Measurements from ENCODE around the gene GLI3. TPM values are rescaled to one million over a fixed set of nuclear protein-coding genes. Genes with fewer than 3 reads are reported as not detected.

Gene GLI3
- total and polyA plus RNA-seq, 2 donors (not counting 1 experiment from before 2014, with no cell fraction given): 6.4 to 6.5 TPM

- no peaks in the 10 kb centered on the region for H3K27me3 ChIP-seq (ENCODE audit: control insufficient read depth, insufficient read depth, low read length)
- no peaks in the 10 kb centered on the region for H3K9me3 ChIP-seq (ENCODE audit: control insufficient read depth, insufficient read depth, low read depth, low read length)
- no peaks in the 10 kb centered on the region for H4K20me1 ChIP-seq (ENCODE audit: control insufficient read depth, extremely low read depth, insufficient read depth, low read length)
- no peak overlapping the region for H3K9ac ChIP-seq (ENCODE audit: insufficient read depth, low read length)
- H3K27ac ChIP-seq (ENCODE audit: insufficient read depth, low read length): no peak overlapping the region
- H3K36me3 ChIP-seq (ENCODE audit: control insufficient read depth, insufficient read depth, low read length): no peaks in the 10 kb centered on the region
- peaks cover 6% of the 10 kb centered on the region for H3K4me1 ChIP-seq (ENCODE audit: control insufficient read depth, extremely low read depth, insufficient read depth, low read length)
- TF ChIP-seq CTCF (conservative IDR thresholded peaks at IDR 0.05 in 1 of 2, IDR thresholded peaks at IDR 0.05 in 1 of 2; ENCODE audit: low read depth in 1 of 2, low read length in 2 of 2) (no peak), EZH2 (IDR thresholded peaks at IDR 0.05; ENCODE audit: low read length, missing control alignments) (no peak)
- H3K79me2 ChIP-seq (ENCODE audit: control insufficient read depth, insufficient read depth, low read length): no peaks in the 10 kb centered on the region
- H3K4me3 ChIP-seq (replicated peaks in 1 of 4; ENCODE audit: control extremely low read depth in 1 of 4, insufficient read depth in 1 of 4, low read depth in 3 of 4, low read length in 4 of 4): no peak overlapping the region
- H3K4me2 ChIP-seq (ENCODE audit: extremely low read depth, insufficient read depth, low read length): no peak overlapping the region
- no peak overlapping the region for H2AFZ ChIP-seq (ENCODE audit: low read length)
- DNase-seq (ENCODE audit: low read depth in 2 of 2): no peak
Observed at GRCh38 chr7:42159130-42159529, 77.9 kb downstream of the GLI3 start.

- no peaks in the 10 kb centered on the region for H4K20me1 ChIP-seq (ENCODE audit: control insufficient read depth, extremely low read depth, insufficient read depth, low read length)
- TF ChIP-seq EZH2 (IDR thresholded peaks at IDR 0.05; ENCODE audit: low read length, missing control alignments) (no peak), CTCF (conservative IDR thresholded peaks at IDR 0.05 in 1 of 2, IDR thresholded peaks at IDR 0.05 in 1 of 2; ENCODE audit: low read depth in 1 of 2, low read length in 2 of 2) (no peak)
- peaks cover 6% of the 10 kb centered on the region for H3K4me1 ChIP-seq (ENCODE audit: control insufficient read depth, extremely low read depth, insufficient read depth, low read length)
- no peak for DNase-seq (ENCODE audit: low read depth in 2 of 2)
- H3K27ac ChIP-seq (ENCODE audit: insufficient read depth, low read length): no peak overlapping the region
- no peak overlapping the region for H3K4me2 ChIP-seq (ENCODE audit: extremely low read depth, insufficient read depth, low read length)
- no peaks in the 10 kb centered on the region for H3K79me2 ChIP-seq (ENCODE audit: control insufficient read depth, insufficient read depth, low read length)
- no peak overlapping the region for H2AFZ ChIP-seq (ENCODE audit: low read length)
- no peak overlapping the region for H3K9ac ChIP-seq (ENCODE audit: insufficient read depth, low read length)
- no peaks in the 10 kb centered on the region for H3K36me3 ChIP-seq (ENCODE audit: control insufficient read depth, insufficient read depth, low read length)
- no peaks in the 10 kb centered on the region for H3K9me3 ChIP-seq (ENCODE audit: control insufficient read depth, insufficient read depth, low read depth, low read length)
- H3K27me3 ChIP-seq (ENCODE audit: control insufficient read depth, insufficient read depth, low read length): no peaks in the 10 kb centered on the region
- no peak overlapping the region for H3K4me3 ChIP-seq (replicated peaks in 1 of 4; ENCODE audit: control extremely low read depth in 1 of 4, insufficient read depth in 1 of 4, low read depth in 3 of 4, low read length in 4 of 4)
Observed at GRCh38 chr7:42156967-42157721, 79.9 kb downstream of the GLI3 start.

GRCh38 chr7:42156291-42156865 is 80.6 kb downstream of the GLI3 start:
- peak in 1 of 2 donors; percentile 37 for DNase-seq (ENCODE audit: low read depth in 2 of 2)
- Histone ChIP-seq H3K4me3 (replicated peaks in 1 of 4; ENCODE audit: control extremely low read depth in 1 of 4, insufficient read depth in 1 of 4, low read depth in 3 of 4, low read length in 4 of 4) (no peak overlapping the region), H2AFZ (ENCODE audit: low read length) (no peak overlapping the region), H3K79me2 (ENCODE audit: control insufficient read depth, insufficient read depth, low read length) (no peaks in the 10 kb centered on the region), H3K4me2 (ENCODE audit: extremely low read depth, insufficient read depth, low read length) (no peak overlapping the region), H3K27ac (ENCODE audit: insufficient read depth, low read length) (no peak overlapping the region), H3K27me3 (ENCODE audit: control insufficient read depth, insufficient read depth, low read length) (no peaks in the 10 kb centered on the region), H3K36me3 (ENCODE audit: control insufficient read depth, insufficient read depth, low read length) (no peaks in the 10 kb centered on the region), H3K4me1 (ENCODE audit: control insufficient read depth, extremely low read depth, insufficient read depth, low read length) (peaks cover 10% of the 10 kb centered on the region), H4K20me1 (ENCODE audit: control insufficient read depth, extremely low read depth, insufficient read depth, low read length) (no peaks in the 10 kb centered on the region), H3K9ac (ENCODE audit: insufficient read depth, low read length) (no peak overlapping the region), H3K9me3 (ENCODE audit: control insufficient read depth, insufficient read depth, low read depth, low read length) (no peaks in the 10 kb centered on the region)
- TF ChIP-seq EZH2 (IDR thresholded peaks at IDR 0.05; ENCODE audit: low read length, missing control alignments) (no peak), CTCF (conservative IDR thresholded peaks at IDR 0.05 in 1 of 2, IDR thresholded peaks at IDR 0.05 in 1 of 2; ENCODE audit: low read depth in 1 of 2, low read length in 2 of 2) (no peak)

Measured in fibroblast of lung (primary cell).